Measurements from ENCODE around the gene KIF26A. TPM values are rescaled to one million over a fixed set of nuclear protein-coding genes. Genes with fewer than 3 reads are reported as not detected.

The KIF26A gene
- total and polyA plus RNA-seq, 2 of the 4 experiments (the other 2 are of a cell fraction): not detected

GRCh38 chr14:104134061-104134965 lies 4.1 kb upstream of the KIF26A start (continued):
- TF ChIP-seq RFX5 (IDR thresholded peaks at IDR 0.05; ENCODE audit: low read depth, low read length): no peak

DNA sequence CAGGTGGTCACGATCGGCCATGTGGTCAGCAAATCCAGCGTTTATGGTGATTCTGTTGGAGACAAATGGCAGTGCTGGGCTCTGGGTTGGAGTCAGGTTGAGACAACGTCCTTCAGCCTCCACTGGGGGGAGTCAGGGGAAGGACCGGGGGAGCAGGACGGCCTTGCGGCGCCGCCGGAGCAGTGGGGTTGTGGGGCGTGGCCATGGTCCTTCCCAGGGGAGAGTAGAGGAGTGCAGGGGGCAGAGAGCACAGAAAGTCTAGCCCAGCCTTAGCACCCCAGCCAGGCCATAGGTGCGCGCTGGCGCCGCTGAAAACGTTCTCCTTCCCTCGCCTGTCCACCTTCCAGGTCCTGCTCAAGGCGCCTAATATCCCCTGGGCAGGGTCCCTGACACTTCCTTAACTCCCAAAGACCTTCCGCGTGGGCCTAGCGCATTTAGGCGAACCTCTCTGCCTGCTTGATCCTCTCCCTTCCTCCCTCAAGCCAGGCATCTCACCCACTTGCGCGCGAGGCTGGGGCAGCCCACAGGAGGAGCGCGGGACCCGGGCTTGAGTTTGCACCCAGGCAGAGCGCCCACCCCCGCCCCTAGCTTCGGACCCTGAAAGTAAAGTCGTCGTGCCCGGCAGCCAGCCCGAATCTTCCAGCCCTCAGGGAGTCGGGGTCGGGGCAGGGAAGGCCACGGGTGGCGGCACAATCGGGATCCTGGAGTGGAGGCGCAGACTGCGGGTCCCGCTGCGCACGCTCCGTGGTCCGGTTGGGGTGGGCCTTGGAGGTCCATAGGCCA lies 3.1 kb upstream of the KIF26A start:
- Histone ChIP-seq H3K9me1 (ENCODE audit: insufficient read depth, low read length) (no peaks in the 10 kb centered on the region), H2BK120ac (ENCODE audit: low read depth, low read length) (no peak overlapping the region), H3K9me3 (ENCODE audit: control insufficient read depth, insufficient read depth, low read length) (0 out of 2 replicates have a peak, but pooled peaks cover 3% of the 10 kb centered on the region), H3K4me2 (ENCODE audit: low read depth, low read length) (no peak overlapping the region), H3K23ac (ENCODE audit: low read depth, low read length) (no peak overlapping the region), H3K4ac (ENCODE audit: low read depth, low read length) (no peak overlapping the region), H4K5ac (ENCODE audit: low read depth, low read length) (no peak overlapping the region), H3K79me1 (ENCODE audit: low read depth in 1 of 2, low read length in 2 of 2) (no peaks in the 10 kb centered on the region), H3K56ac (ENCODE audit: extremely low read depth, insufficient read depth, low read length) (no peak overlapping the region), H3K9ac (ENCODE audit: low read depth, low read length) (no peak overlapping the region), H4K20me1 (ENCODE audit: insufficient read depth, low read length) (no peaks in the 10 kb centered on the region), H4K91ac (ENCODE audit: insufficient read depth, low read depth, low read length) (no peak overlapping the region), H3K27me3 (ENCODE audit: control insufficient read depth, insufficient read depth, low read length) (peaks cover 43% of the 10 kb centered on the region), H2AFZ (replicated peaks; ENCODE audit: low read length, poor library complexity) (no peak overlapping the region), H2BK20ac (ENCODE audit: low read depth, low read length) (no peak overlapping the region), H2BK15ac (ENCODE audit: low read depth, low read length) (no peak overlapping the region), H3K36me3 (ENCODE audit: control insufficient read depth, insufficient read depth, low read length) (no peaks in the 10 kb centered on the region), H3K14ac (replicated peaks; ENCODE audit: low read depth, low read length) (no peak overlapping the region), H3K4me1 (ENCODE audit: control insufficient read depth, insufficient read depth, low read length) (no peaks in the 10 kb centered on the region; the same call in 1 of the 2 replicates), H3K18ac (ENCODE audit: low read depth, low read length) (no peak overlapping the region), H2BK5ac (ENCODE audit: low read depth, low read length, poor library complexity, severe bottlenecking) (no peak overlapping the region), H3K4me3 (ENCODE audit: insufficient read depth, low read depth, low read length) (no peak overlapping the region), H4K8ac (ENCODE audit: low read depth in 2 of 2, low read length in 2 of 2) (no peak overlapping the region), H2AK9ac (replicated peaks; ENCODE audit: low read depth, low read length, poor library complexity) (no peak overlapping the region), H2AK5ac (ENCODE audit: low read depth, low read length) (no peak overlapping the region), H3K27ac (ENCODE audit: insufficient read depth, low read length) (no peak overlapping the region)
- ChIA-PET CTCF (interaction anchor here (0.6 kb wide), 1 partner anchor 321 kb away, joined by 3 read pairs; no protein-coding TSS in a partner anchor), POLR2A (ENCODE audit: unreplicated experiment) (no interaction called here)
- TF ChIP-seq CHD1 (IDR thresholded peaks at IDR 0.05; ENCODE audit: low read depth, low read length) (no peak), SMC3 (IDR thresholded peaks at IDR 0.05; ENCODE audit: low read depth, low read length) (no peak), RCOR1 (IDR thresholded peaks at IDR 0.05; ENCODE audit: insufficient replicate concordance, low read length) (no peak), CTCF (conservative IDR thresholded peaks at IDR 0.05; ENCODE audit: low read depth, low read length) (0 out of 2 replicates have a peak, but pooled peaks have one; percentile 1)
- dilution Hi-C loops (cut with HindIII; ENCODE audit: low sequenced_read_pairs, unreplicated experiment): no loop called here
- no peak for ATAC-seq (ENCODE audit: low read depth)
- BruUV-seq (replicated peaks): no TSS peak
- DNase-seq: no peak
- WGBS, 2 experiments (ENCODE audit: extremely low coverage in 2 of 2, insufficient read length in 1 of 2): 4% methylated on average over 25 of the region's 47 CpGs; no CpG with 5 or more reads in 1 of the 2 experiments
- in situ Hi-C loops (cut with MboI; ENCODE audit: low sequenced_read_pairs): loop anchor here (10.0 kb wide), 1 partner anchor 509 kb away; no protein-coding TSS in a partner anchor
- intact Hi-C loops (cut with micrococcal nuclease): no loop called here

All from IMR-90 (cell line).